ENCODE measurements around the gene MED7. TPM values are rescaled to one million over a fixed set of nuclear protein-coding genes. Genes with fewer than 3 reads are reported as not detected.

The MED7 gene
- total and polyA plus RNA-seq, 4 donors, result 18.7 to 23.2 (median 19.6) TPM

DNA sequence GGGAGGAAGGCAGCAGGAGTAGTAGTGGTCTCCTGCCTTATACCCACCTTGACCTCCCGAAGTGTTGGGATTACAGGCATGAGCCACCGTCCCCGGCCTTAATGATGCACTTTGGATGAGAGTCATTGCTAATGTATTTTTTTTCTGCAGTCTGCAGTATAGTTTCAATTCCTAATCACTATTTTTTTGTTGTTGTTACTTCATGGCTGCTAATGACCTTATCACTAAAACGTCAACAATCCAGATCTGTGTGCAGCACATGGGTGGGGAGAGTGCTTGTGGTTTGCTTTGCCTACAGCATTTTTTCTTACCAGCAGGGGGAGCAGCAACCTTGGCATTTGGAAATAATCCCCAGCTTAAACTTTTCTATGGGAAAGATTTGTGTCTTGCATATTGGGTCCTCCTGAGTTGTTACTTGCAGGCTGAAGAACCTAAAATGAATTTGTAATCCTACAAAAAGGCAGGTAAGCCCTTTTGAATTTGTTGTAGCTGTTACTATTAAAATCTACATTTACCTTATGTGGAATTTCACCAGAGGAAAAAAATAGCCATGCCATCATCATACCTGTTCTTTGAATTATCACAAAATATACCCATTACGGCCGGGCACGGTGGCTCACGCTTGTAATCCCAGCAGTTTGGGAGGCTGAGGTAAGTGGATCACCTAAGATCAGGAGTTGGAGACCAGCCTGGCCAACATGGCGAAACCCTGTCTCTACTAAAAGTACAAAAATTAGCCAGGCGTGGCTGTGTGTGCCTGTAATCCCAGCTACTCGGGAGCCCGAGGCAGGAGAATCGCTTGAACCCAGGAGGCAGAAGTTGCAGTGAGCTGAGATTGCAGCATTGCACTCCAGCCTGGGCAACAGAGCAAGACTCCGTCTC is 6.3 kb upstream of the MED7 start:
- no peaks in the 10 kb centered on the region for H3K36me3 ChIP-seq (ENCODE audit: control insufficient read depth, insufficient read depth, low read length)
- no peaks in the 10 kb centered on the region for H3K9me3 ChIP-seq (ENCODE audit: control insufficient read depth, insufficient read depth, low read length)
- 90% methylated on average over 5 of the region's 14 CpGs for WGBS (ENCODE audit: insufficient coverage)
- no peak overlapping the region for H3K27ac ChIP-seq (ENCODE audit: low read depth, low read length)
- no peak overlapping the region for H3K4me3 ChIP-seq (ENCODE audit: low read depth, low read length)
- H3K27me3 ChIP-seq (ENCODE audit: control insufficient read depth, insufficient read depth, low read length), result no peaks in the 10 kb centered on the region
- peak; percentile 41 to 95 (median 76) for DNase-seq (ENCODE audit: low read depth in 4 of 6, low spot score in 6 of 6)
- no peaks in the 10 kb centered on the region for H3K4me1 ChIP-seq (ENCODE audit: control insufficient read depth, insufficient read depth, low read length)

DNA sequence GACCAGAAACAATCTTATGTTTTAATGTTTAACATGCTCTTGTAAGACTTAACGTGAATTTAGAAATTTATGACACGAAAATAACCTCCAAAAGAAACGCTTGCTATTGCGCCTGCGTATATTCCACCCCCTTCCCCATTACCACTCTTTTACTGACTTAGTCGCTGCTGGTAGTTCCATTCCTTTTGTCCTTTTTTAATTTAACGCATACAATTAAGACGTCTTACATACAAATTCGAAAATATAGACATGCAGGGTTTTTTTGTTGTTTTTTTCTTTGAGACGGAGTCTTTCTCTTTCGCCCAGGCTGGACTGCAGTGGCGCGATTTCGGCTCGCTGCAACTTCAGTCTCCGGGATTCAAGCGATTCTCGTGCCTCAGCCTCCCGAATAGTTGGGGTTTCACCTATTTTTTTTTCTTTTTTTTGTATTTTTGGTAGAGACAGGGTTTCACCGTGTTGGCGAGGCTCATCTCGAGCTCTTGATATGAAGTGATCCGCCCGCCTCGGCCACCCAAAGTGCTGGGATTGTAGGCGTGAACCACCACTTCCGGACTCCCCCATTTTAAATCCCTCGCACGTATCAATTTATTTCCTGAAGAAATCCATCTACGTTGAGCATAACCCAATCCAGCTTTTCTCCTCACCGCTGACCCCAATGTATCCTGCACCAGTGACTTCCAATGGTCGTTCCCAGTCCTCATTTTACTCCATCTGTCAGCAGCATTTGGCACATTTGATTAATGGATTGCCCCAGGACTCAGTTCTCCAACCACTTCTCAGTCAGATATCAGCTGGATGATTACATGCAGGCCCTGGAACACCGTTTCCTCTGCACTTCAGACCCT is 684 bp upstream of the MED7 start:
- WGBS (ENCODE audit: insufficient coverage), result 18% methylated on average over 12 of the region's 33 CpGs
- Histone ChIP-seq H3K9me3 (ENCODE audit: control insufficient read depth, insufficient read depth, low read length) (no peaks in the 10 kb centered on the region), H3K27me3 (ENCODE audit: control insufficient read depth, insufficient read depth, low read length) (no peaks in the 10 kb centered on the region), H3K4me3 (ENCODE audit: low read depth, low read length) (peak overlapping the region; percentile 97), H3K27ac (ENCODE audit: low read depth, low read length) (peak overlapping the region; percentile 74), H3K36me3 (ENCODE audit: control insufficient read depth, insufficient read depth, low read length) (peaks cover 2% of the 10 kb centered on the region), H3K4me1 (ENCODE audit: control insufficient read depth, insufficient read depth, low read length) (peaks cover 8% of the 10 kb centered on the region)
- peak; percentile 19 to 86 (median 61) for DNase-seq (ENCODE audit: low read depth in 4 of 6, low spot score in 6 of 6)

DNA sequence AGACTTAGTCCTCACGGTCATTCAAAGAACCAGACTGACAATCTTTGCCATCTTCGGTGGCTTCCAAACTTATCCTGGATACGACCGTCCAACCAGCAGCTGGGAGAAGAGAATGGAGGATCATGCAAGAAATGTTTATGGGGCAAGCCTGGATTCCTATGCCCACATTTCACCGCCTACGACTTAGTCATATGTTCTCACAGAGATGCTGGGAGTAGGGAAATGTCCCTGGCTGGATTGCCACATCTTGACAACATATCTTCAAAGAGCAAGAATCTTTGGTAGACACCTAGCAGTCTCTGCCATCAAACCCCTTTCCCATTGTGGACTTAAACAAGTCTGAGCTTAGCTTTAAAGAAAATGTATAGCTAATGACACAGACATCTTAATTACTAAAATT is 5.0 kb downstream of the MED7 start:
- H3K36me3 ChIP-seq (ENCODE audit: control insufficient read depth, insufficient read depth, low read length), result peaks cover 10% of the 10 kb centered on the region
- H3K9me3 ChIP-seq (ENCODE audit: control insufficient read depth, insufficient read depth, low read length), result no peaks in the 10 kb centered on the region
- DNase-seq (ENCODE audit: low read depth in 4 of 6, low spot score in 6 of 6), result no peak
- 100% methylated on average over 4 of the region's 6 CpGs for WGBS (ENCODE audit: insufficient coverage)
- no peak overlapping the region for H3K27ac ChIP-seq (ENCODE audit: low read depth, low read length)
- H3K4me1 ChIP-seq (ENCODE audit: control insufficient read depth, insufficient read depth, low read length), result peaks cover 8% of the 10 kb centered on the region
- no peak overlapping the region for H3K4me3 ChIP-seq (ENCODE audit: low read depth, low read length)
- no peaks in the 10 kb centered on the region for H3K27me3 ChIP-seq (ENCODE audit: control insufficient read depth, insufficient read depth, low read length)

DNA sequence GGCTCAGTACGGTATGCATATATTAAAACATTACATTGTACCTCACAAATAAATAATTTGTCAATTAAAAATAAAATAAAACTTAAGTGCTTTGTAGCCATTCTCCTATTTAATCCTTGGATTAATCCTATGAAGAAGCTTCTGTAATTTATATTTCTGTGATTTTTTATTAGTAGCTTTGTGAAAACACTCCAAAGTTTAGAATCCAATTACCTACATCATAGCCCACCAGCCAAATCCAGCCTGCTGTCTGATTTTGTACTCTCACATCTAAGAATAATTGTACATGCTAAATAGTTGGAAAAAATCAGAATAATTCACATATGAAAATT is 10.4 kb downstream of the MED7 start:
- Histone ChIP-seq H3K27ac (ENCODE audit: low read depth, low read length) (no peak overlapping the region), H3K4me3 (ENCODE audit: low read depth, low read length) (no peak overlapping the region), H3K36me3 (ENCODE audit: control insufficient read depth, insufficient read depth, low read length) (peaks cover 5% of the 10 kb centered on the region), H3K9me3 (ENCODE audit: control insufficient read depth, insufficient read depth, low read length) (no peaks in the 10 kb centered on the region), H3K27me3 (ENCODE audit: control insufficient read depth, insufficient read depth, low read length) (no peaks in the 10 kb centered on the region), H3K4me1 (ENCODE audit: control insufficient read depth, insufficient read depth, low read length) (no peaks in the 10 kb centered on the region)
- no peak for DNase-seq (ENCODE audit: low read depth in 4 of 6, low spot score in 6 of 6)
- WGBS (ENCODE audit: insufficient coverage), result no CpG with 5 or more reads among the region's 1 CpG

DNA sequence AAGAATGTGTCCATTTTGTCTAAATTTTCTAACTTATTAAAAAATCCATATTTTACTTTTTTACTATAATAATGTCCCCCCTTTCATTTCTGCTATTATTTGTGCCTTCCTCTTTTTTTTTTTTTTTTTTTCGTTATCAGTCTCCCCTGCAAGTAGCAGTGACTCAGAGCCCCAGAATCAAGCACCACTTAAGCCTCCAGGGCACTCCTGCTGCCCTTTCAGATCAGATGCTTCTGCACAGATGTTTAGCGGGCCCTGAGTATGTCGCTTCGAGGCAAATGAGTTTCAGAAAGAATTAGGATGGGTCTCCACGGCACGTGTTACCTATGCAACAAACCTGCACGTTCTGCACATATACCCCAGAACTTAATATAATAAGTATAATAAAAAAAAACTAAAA is 11.7 kb downstream of the MED7 start:
- no peak for DNase-seq (ENCODE audit: low read depth in 4 of 6, low spot score in 6 of 6)
- Histone ChIP-seq H3K4me3 (ENCODE audit: low read depth, low read length) (no peak overlapping the region), H3K27me3 (ENCODE audit: control insufficient read depth, insufficient read depth, low read length) (no peaks in the 10 kb centered on the region), H3K27ac (ENCODE audit: low read depth, low read length) (no peak overlapping the region), H3K4me1 (ENCODE audit: control insufficient read depth, insufficient read depth, low read length) (no peaks in the 10 kb centered on the region), H3K36me3 (ENCODE audit: control insufficient read depth, insufficient read depth, low read length) (no peaks in the 10 kb centered on the region), H3K9me3 (ENCODE audit: control insufficient read depth, insufficient read depth, low read length) (no peaks in the 10 kb centered on the region)
- no CpG with 5 or more reads among the region's 7 CpGs for WGBS (ENCODE audit: insufficient coverage)

DNA sequence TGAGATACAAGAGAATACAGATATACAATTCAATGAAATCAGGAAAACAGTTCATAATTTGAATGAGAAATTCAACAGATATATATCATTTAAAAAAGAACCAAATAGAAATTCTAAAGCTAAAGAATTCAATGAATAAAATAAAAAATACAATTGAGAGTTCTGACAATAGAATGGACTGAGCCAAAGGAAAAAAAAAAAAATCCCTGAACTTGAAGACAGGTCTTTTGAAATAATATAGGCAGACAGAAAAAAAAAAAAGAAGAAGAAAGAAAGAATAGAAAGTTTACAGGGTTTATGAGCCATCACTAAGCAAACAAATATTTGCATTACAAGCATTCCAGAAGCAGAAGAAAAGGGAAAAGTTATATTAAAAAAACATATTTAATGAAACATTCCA is 21.0 kb downstream of the MED7 start:
- H3K36me3 ChIP-seq (ENCODE audit: control insufficient read depth, insufficient read depth, low read length), result no peaks in the 10 kb centered on the region
- peaks cover 3% of the 10 kb centered on the region for H3K9me3 ChIP-seq (ENCODE audit: control insufficient read depth, insufficient read depth, low read length)
- H3K27me3 ChIP-seq (ENCODE audit: control insufficient read depth, insufficient read depth, low read length), result no peaks in the 10 kb centered on the region
- H3K4me3 ChIP-seq (ENCODE audit: low read depth, low read length), result no peak overlapping the region
- no peak overlapping the region for H3K27ac ChIP-seq (ENCODE audit: low read depth, low read length)
- DNase-seq (ENCODE audit: low read depth in 4 of 6, low spot score in 6 of 6), result no peak
- H3K4me1 ChIP-seq (ENCODE audit: control insufficient read depth, insufficient read depth, low read length), result no peaks in the 10 kb centered on the region

DNA sequence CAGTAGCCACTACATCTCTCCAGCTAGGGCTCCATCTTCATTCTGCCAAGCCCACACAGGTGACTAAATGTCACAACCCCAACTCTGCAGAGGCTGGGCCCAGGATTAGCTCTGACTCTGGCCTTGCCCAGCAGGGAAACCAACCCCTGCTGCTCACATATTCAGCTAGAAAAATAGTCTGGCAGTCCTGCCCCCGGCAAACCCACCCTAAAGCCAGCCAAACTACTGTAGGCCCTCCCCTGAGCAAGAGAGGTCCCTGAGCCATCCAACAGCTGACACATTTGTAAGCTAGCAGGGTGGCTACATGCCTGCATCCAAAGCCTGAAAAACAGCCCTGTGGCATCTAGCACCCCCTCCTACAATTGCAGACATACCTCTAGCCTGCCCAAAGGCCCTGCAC is 22.6 kb downstream of the MED7 start:
- H3K27ac ChIP-seq (ENCODE audit: low read depth, low read length), result no peak overlapping the region
- DNase-seq (ENCODE audit: low read depth in 4 of 6, low spot score in 6 of 6), result no peak
- H3K4me1 ChIP-seq (ENCODE audit: control insufficient read depth, insufficient read depth, low read length), result no peaks in the 10 kb centered on the region
- WGBS (ENCODE audit: insufficient coverage), result 46% methylated on average over 1 of the region's 1 CpG
- no peaks in the 10 kb centered on the region for H3K27me3 ChIP-seq (ENCODE audit: control insufficient read depth, insufficient read depth, low read length)
- peaks cover 3% of the 10 kb centered on the region for H3K9me3 ChIP-seq (ENCODE audit: control insufficient read depth, insufficient read depth, low read length)
- H3K4me3 ChIP-seq (ENCODE audit: low read depth, low read length), result no peak overlapping the region
- no peaks in the 10 kb centered on the region for H3K36me3 ChIP-seq (ENCODE audit: control insufficient read depth, insufficient read depth, low read length)

DNA sequence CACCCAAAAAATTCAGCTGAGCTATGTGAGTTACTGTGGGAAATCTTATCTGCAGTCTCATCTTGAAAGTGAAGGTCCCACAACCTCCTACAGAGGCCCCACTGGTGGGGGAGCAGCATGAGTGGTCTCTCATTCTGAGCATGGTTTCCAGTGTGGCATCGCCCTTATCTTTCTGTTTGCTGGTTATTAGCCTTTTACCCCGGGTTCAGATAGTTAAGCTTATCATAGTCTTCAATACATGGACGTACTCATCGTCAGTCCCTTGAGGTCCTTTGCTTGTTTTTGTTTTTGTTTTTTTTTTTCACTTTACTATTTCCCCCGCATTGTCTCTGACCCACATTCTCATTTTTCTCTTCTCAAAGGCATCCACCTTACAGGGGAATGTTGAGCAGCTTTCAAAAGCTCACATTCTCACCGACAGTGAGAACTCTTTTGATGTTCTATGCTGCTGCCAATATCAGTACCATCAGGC is 26.1 kb downstream of the MED7 start:
- peaks cover 3% of the 10 kb centered on the region for H3K9me3 ChIP-seq (ENCODE audit: control insufficient read depth, insufficient read depth, low read length)
- no peaks in the 10 kb centered on the region for H3K36me3 ChIP-seq (ENCODE audit: control insufficient read depth, insufficient read depth, low read length)
- no CpG with 5 or more reads among the region's 6 CpGs for WGBS (ENCODE audit: insufficient coverage)
- no peak overlapping the region for H3K4me3 ChIP-seq (ENCODE audit: low read depth, low read length)
- no peaks in the 10 kb centered on the region for H3K27me3 ChIP-seq (ENCODE audit: control insufficient read depth, insufficient read depth, low read length)
- no peak overlapping the region for H3K27ac ChIP-seq (ENCODE audit: low read depth, low read length)
- no peaks in the 10 kb centered on the region for H3K4me1 ChIP-seq (ENCODE audit: control insufficient read depth, insufficient read depth, low read length)
- DNase-seq (ENCODE audit: low read depth in 4 of 6, low spot score in 6 of 6), result no peak

DNA sequence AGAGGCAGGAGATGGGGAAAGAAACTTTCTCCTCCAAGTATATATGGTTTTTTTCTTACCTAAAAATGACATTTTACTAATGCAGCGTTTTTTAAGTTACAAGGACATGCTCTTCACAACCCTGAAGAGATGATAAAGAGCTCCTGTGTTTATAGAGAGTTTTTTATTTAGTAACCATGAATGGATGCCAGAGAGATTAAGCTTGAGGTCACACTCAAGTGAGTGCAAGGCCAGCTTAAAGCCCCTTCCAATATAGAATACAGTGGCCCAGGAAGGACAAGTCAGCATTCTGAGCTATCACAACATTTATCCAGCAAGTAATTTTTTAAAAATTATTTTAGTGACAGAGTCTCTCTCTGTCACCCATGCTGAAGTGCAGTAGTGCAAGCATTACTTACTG is 27.2 kb downstream of the MED7 start:
- no peak for DNase-seq (ENCODE audit: low read depth in 4 of 6, low spot score in 6 of 6)
- H3K9me3 ChIP-seq (ENCODE audit: control insufficient read depth, insufficient read depth, low read length), result no peaks in the 10 kb centered on the region
- no peaks in the 10 kb centered on the region for H3K4me1 ChIP-seq (ENCODE audit: control insufficient read depth, insufficient read depth, low read length)
- H3K4me3 ChIP-seq (ENCODE audit: low read depth, low read length), result no peak overlapping the region
- no peaks in the 10 kb centered on the region for H3K36me3 ChIP-seq (ENCODE audit: control insufficient read depth, insufficient read depth, low read length)
- no peaks in the 10 kb centered on the region for H3K27me3 ChIP-seq (ENCODE audit: control insufficient read depth, insufficient read depth, low read length)
- no peak overlapping the region for H3K27ac ChIP-seq (ENCODE audit: low read depth, low read length)
- no CpG with 5 or more reads among the region's 1 CpG for WGBS (ENCODE audit: insufficient coverage)

DNA sequence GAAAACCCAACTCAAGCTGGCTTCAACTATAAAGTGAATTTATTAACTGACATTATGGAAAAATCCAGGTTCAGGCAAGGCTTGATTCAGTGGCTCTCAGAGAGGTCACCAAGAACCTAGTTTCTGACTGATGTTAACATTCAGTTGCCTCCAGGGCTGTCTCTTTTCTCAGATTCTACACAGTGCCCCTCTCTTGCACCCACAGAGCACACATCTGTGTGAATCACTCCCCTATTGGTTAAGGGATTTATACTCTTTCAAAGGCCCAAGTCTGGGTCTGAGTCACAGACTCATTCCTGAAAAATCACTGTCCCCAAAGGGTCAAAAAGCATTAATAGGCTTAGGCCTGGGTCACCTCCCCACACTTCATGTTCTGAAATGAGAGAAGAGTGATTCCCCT is 27.7 kb downstream of the MED7 start:
- no peak for DNase-seq (ENCODE audit: low read depth in 4 of 6, low spot score in 6 of 6)
- no peaks in the 10 kb centered on the region for H3K9me3 ChIP-seq (ENCODE audit: control insufficient read depth, insufficient read depth, low read length)
- no peaks in the 10 kb centered on the region for H3K36me3 ChIP-seq (ENCODE audit: control insufficient read depth, insufficient read depth, low read length)
- H3K4me3 ChIP-seq (ENCODE audit: low read depth, low read length), result no peak overlapping the region
- H3K27me3 ChIP-seq (ENCODE audit: control insufficient read depth, insufficient read depth, low read length), result no peaks in the 10 kb centered on the region
- no peak overlapping the region for H3K27ac ChIP-seq (ENCODE audit: low read depth, low read length)
- no peaks in the 10 kb centered on the region for H3K4me1 ChIP-seq (ENCODE audit: control insufficient read depth, insufficient read depth, low read length)

Data from spinal cord (tissue), 10 donors.